ENCODE results near the gene ST7. TPM values are rescaled to one million over a fixed set of nuclear protein-coding genes. Genes with fewer than 3 reads are reported as not detected.
"Not testable (repeated sequence)": the region's sequence is repeated elsewhere in the genome, so short reads cannot be mapped to it uniquely, and the experiment has no call there.

ST7 gene
- total RNA-seq, 1 experiment from 2014 or later = 18.6 TPM

DNA sequence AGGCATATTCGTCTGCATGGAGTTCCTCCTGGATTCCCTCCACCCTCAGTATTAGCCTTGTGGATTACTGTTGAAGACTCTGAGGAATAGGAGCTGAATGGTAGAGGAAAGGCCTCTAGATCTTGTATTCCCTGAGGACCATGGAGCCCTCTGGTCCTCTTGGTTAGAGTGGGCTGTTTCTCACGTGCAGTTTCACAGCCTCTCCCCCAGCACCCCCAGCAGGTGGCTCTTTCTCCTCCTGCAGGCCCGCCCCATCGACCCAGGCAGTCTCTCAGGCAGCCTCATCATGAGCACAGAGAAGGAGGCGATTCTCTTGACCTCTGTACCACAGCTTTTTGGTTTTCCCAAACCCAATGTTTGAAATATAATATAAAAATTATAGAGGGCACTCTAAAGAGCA, 267.5 kb downstream of the ST7 start:
- DNase-seq (ENCODE audit: low read depth) = no peak

DNA sequence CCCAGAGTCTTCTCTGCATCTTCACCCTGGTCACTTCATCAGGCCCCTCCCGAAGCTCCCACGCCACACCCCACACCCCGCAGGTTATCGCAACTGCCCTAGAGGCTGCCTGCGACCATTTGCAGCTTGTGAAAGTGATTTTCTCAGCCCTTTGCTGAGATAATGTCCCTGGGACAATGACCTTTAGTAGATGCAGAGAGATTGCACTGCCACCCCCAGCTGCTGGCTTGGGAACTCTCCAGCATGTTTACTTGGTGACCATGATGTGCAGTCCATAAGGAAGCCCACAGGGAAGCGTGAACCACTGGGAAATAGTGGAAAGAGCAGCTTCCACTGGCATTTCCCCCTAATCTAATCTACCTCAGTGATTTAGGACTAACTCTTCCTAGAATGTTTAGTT, 272.2 kb downstream of the ST7 start:
- DNase-seq (ENCODE audit: low read depth) = no peak

DNA sequence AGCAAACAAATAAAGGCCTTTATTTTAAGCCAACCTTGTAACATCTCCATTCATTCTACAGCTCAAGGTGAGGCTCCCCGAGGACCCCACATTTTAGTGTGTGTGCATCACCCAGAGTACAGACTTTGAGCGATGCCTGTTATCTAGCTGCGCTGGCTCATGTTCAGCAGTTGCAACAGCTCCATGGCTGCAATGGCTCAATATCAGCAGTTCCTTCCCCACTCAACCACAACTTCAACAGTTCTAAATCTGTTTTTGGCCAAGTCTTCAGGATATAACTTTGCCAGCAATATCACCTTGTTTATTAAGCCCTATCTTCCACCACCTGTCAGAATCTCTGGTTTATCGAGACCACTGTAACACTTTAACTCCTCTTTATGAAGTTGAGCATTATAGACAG, 273.8 kb downstream of the ST7 start:
- no peak for DNase-seq (ENCODE audit: low read depth)

DNA sequence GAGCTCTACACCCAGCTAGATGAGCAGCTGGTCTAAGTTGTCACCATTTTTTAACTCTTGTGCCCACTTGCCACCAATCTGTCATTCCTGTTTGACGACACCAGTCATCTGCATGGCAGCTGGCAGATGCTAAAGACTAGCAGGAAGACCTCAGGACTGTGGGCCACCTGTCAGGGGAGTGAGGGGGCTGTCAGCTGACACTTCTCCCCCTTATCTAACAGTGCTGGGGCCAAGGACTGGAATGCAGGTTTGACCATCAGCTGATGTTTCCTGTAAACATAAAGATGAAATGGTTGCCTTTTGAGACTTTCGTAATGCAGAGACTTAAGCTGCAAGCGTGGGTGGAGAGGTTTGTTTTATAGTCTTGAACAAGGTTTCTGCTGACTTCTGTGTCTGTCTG, 276.0 kb downstream of the ST7 start:
- DNase-seq (ENCODE audit: low read depth) = no peak

DNA sequence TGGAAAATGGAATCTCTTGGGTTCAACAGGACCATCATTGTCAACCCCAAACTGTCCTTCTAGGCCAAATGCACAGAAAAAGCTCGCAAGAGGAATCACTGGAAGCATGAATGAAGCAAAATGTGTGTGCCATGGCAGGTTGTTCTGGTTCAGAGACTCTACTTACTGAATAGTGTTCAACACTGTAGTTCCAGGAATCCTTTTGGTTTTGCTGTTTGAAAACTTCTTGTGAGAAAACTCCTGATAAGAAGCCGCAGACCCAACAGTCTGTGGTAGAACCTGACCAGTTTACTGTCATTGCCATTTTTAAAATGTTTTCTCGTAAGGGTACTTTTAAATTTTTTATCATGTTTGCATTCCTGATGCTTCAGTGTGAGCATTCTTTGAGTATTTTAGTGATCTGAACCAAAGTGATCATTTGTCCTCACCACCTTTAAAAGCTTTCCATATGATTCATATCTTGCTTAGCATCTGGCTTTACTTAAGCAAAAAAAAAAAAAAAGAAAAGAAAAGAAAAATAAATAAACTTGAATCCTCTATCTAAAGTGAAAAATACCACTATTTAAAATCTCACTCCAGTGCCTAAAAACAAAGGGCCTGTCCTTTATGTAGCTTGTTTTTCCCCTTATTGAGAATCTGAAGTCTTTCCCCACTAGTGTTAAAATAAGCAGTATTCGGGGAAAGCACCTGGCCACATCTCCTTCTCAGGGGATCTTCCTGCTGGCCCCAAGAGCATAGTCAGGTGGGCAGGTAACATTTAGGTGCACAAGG, 277.2 kb downstream of the ST7 start:
- no peak for DNase-seq (ENCODE audit: low read depth)

DNA sequence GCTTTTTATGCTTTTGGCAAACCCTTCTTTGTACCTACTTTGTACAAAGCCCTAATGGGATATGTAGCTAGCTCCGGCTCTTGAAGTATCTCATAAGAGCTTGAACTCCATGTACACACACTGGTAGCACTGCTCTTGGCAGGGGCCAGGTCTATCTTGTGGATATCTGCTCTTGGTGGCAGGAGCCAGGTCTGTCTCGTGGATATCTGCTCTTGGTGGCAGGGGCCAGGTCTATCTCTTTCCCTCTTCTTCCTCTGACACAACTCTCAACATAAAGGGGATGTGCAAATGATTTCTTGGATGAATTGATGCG, 277.7 kb downstream of the ST7 start:
- no peak for DNase-seq (ENCODE audit: low read depth)

DNA sequence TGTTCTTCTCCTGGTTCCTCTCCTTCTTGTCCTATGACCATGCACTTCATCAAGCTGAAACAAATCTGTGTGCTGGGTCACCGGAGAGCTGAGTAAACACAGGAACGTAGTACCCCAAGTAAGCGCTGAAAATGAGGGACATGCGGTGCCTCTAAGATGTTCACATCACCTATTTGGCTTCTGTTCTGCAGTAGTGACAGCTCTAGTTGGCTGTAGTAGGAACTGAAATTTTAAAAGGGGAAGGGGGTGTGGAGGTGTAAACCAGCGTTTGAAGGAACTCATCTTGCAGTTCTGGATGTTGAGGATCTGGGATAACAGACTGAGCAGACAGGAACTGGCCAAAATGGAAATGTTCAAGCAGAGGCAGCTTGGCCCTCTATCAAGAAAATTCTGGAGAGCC, 284.3 kb downstream of the ST7 start:
- no peak for DNase-seq (ENCODE audit: low read depth)

DNA sequence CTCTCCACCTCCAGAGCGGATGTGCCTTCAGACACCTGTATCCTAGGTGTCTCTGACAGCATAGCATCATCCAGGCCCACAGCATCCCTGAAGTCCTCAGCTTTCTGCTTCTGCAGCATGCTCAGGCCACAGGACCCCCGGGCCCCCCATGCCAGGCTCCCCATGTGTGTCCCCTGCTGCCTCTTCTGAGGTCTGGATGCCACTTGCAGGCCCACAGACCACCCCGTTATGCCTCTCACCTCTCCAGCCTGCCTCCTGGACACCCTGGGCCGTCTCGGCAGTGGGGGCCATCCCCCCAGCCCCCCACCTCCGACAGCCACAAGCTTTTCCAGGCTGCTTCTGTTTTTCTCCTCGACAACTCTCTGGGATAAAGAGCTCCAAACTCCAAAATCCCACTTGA, 285.2 kb downstream of the ST7 start:
- DNase-seq (ENCODE audit: low read depth) = no peak

DNA sequence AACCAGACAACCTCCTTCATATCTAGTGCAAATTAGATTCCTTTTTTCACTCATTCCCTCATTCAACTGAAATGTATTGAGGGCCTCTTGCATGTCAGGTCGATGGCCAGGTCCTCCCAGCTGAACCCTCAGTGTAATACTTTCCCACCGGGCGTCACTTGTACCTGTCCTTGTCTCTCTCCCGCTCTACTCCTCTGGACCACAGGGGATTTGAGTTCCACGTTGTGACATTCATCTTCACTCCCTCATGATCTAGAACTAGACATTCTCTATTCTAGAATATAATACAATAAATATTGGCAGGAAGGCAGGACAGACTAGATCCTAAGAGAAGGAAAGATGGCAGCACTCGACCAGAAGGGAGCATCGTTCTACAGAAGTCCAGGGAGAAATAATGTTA, 285.6 kb downstream of the ST7 start:
- DNase-seq (ENCODE audit: low read depth) = no peak

DNA sequence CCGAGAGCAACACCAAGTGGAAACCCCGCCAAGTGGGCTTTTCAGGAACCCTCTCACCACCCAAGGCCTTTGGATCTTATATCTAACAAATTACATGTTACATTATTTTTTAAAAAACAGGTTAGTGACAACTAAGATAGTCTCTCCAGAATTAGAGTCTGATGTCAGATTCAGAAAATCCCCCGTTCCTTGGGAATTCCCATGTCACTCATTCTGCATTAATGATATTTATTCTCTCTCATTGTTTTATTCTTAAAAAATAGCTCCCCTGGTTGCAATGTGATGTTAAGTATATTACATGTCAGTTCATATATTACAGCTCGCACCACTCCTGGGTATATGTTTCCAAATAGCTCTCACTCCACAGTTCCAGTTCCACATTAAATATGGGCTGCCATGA, 287.8 kb downstream of the ST7 start:
- no peak for DNase-seq (ENCODE audit: low read depth)

DNA sequence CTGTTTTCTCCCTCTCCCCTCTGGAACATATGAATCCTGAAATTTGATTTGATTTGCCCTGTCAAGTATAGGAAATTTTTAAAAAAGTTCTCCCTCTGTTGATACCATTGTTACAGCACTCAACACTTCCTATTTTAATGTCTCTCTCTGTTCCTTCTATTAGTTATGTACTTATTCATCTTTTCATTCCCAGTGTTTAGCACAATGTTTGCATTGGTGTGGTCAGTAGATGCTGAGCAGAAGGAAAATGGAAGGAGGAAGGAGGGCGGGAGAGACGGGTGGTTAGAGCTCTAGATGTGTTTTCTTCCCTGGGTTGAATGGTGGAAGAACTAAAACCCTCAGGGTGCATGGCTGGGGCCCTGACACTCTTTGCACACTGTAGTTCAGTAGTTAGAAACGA, 290.1 kb downstream of the ST7 start:
- DNase-seq (ENCODE audit: low read depth) = no peak

DNA sequence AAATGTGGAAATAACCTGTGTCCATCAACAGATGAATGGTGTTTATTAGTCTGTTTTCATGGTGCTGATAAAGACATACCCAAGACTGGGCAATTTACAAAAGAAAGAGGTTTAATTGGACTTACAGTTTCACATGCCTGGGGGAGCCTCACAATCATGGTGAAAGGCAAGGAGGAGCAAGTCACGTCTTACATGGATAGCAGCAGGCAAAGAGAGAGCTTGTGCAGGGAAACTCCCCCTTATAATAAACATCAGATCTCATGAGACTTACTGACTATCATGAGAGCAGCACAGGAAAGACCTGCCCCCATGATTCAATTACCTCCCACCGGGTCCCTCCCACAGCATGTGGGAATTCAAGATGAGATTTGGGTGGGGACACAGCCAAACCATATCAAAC, 292.4 kb downstream of the ST7 start:
- DNase-seq (ENCODE audit: low read depth) = not testable (repeated sequence)

DNA sequence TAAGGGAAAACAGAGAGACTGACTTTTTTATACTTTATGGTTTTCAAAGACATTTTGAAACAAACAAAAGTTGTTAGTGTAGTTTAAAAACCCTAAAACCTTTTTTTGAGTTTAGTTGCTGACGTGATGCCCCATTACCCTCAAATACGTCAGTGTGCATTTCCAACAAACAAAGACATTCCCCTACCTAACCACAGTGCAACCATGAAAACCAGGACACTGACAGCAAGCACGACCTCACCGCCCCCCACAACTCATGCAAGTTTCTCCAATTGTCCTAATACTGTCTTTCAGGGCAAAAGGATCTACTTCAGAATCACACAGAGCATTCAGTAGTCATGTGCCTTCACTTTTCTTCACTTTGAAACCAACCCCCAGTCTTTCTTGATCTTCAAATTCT, 294.5 kb downstream of the ST7 start:
- no peak for DNase-seq (ENCODE audit: low read depth)

DNA sequence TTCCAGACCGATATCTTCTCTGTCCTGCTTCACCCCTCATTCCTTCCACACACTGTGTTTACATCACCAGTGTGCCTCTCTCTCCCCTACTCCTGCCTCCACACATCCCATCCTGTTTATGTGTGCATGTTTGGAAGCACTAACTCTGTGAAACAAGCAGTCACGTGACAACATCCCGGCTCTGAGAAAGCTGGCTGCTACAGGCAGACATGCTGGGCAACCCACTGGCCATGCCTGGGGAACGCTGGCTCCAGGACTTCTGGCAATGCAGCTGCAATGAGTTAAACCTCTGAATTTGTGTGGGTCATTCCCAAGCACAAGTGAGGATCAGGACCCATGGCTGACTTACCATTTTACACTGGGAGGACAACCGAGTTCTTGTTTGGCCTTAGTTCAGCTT, 295.5 kb downstream of the ST7 start:
- peak; percentile 30 for DNase-seq (ENCODE audit: low read depth)

DNA sequence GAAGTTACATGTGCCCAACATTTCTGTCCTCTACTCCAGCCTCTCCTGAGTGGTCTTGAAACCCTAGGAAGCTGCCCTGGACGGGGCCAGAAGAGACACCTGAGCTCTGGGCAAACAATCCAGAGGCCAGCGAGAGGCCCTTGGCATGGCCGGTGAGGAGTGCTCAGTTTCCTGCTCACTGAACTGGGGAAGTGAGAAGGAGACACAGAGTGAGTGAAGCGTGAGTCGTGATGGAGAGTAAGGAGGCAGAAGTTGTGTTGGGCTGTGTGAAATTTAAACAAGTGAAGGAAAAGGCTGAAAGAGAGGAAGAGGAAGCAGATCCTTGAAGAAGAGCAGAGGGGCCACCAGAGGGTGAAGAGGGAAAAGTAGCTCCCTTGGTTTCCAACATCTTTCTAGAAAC, 296.4 kb downstream of the ST7 start:
- no peak for DNase-seq (ENCODE audit: low read depth)

DNA sequence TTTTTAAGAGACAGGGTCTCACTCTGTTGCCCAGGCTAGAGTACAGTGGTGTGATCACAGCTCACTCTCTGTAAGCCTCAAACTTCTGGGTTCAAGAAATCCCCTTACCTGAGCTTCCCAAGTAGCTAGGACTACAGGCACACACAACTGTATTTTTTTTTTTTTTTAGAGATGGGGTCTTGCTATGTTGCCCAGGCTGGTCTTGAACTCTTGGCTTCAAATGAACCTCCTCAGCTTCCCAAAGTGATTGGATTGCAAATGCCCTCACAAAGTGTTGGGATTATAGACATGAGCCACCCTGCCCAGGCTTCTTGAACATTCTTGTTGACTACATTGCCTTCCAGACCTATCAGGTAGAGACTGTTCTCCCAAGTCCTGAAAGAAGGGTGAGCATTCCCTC, 296.9 kb downstream of the ST7 start:
- no peak for DNase-seq (ENCODE audit: low read depth)

DNA sequence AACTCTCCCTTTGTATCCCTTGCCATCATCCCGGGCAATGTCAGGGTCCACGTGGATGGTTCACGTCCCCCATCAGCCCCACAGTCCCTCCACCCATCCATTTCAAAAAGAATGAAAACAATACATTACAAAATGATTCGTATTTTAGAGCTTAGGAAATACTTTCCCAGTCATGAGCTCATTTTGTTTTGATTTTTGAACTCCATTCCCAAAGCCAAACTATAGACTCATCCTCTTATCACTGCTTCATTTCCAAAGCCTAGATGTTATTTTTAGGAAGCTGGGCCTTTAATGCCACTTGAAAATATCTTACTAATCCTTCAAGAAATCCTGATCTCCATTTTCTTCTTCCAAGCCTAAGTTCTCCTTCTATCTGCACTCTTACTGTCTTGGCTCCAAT, 297.5 kb downstream of the ST7 start:
- no peak for DNase-seq (ENCODE audit: low read depth)

DNA sequence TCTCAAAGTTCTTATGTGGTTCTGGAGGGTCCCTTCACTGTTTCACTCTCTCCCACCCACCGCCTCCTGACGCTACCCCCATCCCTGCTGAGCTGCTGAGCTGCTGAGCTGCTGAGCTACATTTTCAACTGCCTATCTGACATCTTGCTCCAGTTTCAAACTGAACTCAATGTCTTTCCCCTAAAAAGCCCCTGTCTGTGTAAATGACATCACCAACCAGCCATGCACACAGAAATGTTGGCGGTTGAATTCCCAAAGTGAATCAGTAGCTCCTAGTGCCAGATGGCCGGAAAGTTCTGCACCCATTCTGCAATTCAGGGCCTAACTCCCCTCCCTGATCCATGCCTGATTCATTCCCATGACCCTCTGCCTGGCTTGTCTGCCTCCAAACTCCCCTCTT, 298.4 kb downstream of the ST7 start:
- peak; percentile 88 for DNase-seq (ENCODE audit: low read depth)

DNA sequence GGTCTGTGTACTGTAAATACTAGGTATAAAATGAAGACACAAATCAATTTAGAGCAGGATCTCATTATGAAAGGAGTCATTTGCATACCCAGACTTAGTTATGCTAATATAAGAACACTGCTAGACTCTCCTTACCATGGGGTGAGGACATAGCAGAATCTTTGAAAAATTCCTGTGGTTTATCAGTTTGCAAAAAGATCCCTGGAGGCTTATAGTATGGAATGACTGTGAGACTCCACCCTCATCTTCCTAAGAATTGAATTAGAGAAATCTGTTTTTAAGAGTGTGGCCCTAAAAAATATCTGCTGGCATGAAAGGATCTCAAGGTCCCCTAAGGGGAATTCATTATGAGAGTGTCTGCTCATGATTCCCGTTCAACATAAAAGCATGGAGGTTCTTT, 306.3 kb downstream of the ST7 start:
- DNase-seq (ENCODE audit: low read depth) = no peak

DNA sequence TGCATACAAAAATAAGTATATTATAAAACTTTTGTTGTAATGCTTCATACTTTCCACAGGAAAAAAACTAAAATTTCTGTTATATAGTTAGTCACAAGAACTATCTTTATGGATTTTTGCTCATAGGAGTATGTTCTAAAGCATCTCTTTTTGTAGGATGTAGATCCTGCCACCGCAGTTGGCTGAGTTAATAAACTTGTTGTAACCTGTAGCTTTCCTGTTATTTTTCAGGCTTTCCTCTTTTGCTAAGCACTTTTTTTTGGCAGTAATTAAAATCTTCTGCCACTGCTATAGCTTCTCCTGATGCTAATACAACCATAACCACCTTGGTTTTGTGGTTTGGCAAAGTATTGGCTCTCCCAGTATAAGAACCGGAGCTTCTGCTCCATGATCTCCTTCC, 309.2 kb downstream of the ST7 start:
- DNase-seq (ENCODE audit: low read depth) = no peak

DNA sequence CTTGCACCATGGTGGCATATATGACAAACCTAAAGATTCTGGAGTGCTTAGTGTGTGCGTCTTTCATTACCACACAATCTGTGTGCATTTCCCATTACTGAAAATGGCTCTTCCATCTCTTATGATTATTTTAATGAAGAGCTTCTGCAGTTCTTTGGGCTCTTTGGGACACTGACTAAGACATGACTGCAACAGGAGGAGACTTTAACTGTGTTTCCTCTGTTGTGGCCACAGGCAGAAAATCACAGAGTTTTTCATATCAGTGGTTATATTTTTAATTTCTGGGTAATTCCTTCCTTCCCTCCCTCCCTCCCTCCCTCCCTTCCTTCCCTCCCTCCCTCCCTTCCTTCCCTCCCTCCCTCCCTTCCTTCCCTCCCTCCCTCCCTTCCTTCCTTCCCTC, 311.4 kb downstream of the ST7 start:
- no peak for DNase-seq (ENCODE audit: low read depth)

DNA sequence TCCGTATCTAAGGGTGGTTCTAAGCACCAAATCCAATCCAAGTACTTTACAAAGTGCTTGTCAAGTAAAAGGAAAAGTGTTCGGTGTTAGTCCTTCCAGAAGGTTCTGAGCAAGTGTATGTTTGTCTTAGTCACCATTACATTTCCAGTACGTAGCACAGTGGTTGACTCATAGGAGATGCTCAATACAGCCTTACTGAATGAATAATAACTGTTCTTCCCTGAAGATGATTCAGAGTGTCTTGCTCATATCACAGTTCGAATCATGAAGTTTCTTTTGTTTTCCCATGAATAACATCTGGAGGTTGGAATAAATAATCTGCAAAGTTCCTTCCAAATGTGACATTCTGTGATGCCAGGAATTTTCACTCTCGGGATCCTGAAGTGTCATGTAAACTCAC, 316.1 kb downstream of the ST7 start:
- DNase-seq (ENCODE audit: low read depth) = peak; percentile 86

DNA sequence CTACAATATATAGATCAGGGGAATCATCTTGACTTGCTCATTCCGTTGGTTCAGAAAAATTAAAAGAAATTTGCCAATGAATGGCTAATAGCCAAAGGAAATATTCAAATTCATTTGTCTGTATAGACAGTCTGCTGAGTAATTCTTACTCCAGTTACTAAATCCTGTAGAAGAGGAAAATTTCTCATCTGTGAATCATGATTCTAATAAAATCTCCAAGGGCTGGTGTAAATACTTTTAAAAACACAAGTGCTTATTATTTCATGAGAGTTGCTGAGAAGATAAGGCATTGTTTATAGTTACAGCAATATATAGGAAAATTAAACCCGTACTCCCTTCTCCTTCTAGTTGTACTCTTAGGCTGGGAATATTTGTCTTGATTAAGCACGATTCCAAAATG, 316.6 kb downstream of the ST7 start:
- no peak for DNase-seq (ENCODE audit: low read depth)

DNA sequence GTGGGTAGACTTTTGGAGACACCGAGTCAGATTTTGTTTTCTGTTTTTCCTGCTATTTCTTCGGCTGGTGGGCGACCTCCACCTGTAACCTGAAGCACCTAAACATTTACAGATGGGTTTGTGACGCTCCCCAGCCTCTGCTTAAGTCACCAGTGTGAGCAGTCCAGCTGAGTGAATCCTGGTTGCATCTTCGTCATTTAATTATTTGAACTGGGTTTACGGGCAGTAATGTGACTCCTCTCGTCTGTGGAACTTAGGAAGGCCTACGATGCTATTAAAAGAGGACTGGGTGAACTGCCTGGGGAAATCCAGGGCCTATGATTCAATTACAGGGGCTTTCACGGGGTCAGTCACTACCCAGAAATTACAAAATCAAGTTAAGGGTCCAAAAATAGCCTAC, 317.1 kb downstream of the ST7 start:
- no peak for DNase-seq (ENCODE audit: low read depth)

DNA sequence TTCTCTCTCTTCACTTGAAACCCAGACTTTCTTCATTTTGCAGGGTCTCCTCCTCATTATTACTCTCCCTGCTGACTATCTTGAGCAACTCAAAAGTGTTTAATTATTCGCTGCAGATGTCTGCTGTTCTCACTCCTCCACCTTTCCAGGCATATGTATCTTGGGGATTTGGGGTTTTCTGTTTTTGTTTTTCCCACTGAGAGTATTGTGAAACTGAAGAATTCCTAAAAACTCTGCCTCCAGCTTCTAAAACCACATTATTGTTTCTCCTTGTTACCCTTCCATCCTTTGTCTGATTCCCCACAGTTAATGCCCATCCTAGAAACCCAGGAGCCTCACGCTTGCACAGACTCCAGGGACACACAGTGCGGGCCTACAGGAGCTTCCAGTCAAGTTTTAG, 318.3 kb downstream of the ST7 start:
- DNase-seq (ENCODE audit: low read depth) = no peak

Measured in Daoy (cell line).